ENCODE results near the gene RNF138. TPM values are rescaled to one million over a fixed set of nuclear protein-coding genes. Genes with fewer than 3 reads are reported as not detected.
"Not testable (repeated sequence)": the region's sequence is repeated elsewhere in the genome, so short reads cannot be mapped to it uniquely, and the experiment has no call there.

Gene RNF138
- total RNA-seq, 1 experiment from 2014 or later, result 38.9 TPM

GRCh38 chr18:32081881-32082280 lies 9.8 kb upstream of the RNF138 start:
- no peak for DNase-seq
- no peaks in the 10 kb centered on the region for H3K9me3 Mint-ChIP-seq (ENCODE audit: low read depth, unreplicated experiment)
- H3K27me3 Mint-ChIP-seq (ENCODE audit: unreplicated experiment), result no peaks in the 10 kb centered on the region
- H3K4me1 Mint-ChIP-seq (ENCODE audit: low read depth, unreplicated experiment), result peaks cover 19% of the 10 kb centered on the region
- no TSS peak for BruUV-seq (replicated peaks)
- peaks cover 7% of the 10 kb centered on the region for H3K36me3 Mint-ChIP-seq (ENCODE audit: insufficient read depth, unreplicated experiment)
- intact Hi-C loops (cut with micrococcal nuclease; ENCODE audit: unreplicated experiment), result no loop called here
- H3K4me3 Mint-ChIP-seq (ENCODE audit: low read depth, unreplicated experiment), result no peak overlapping the region
- CTCF ChIA-PET, result no interaction called here
- no peak for TF ChIP-seq CTCF (IDR thresholded peaks at IDR 0.05; ENCODE audit: unreplicated experiment)
- no peak overlapping the region for H3K27ac Mint-ChIP-seq (ENCODE audit: unreplicated experiment)

GRCh38 chr18:32083781-32084180 lies 7.9 kb upstream of the RNF138 start:
- H3K4me3 Mint-ChIP-seq (ENCODE audit: low read depth, unreplicated experiment), result no peak overlapping the region
- CTCF ChIA-PET, result no interaction called here
- peaks cover 19% of the 10 kb centered on the region for H3K4me1 Mint-ChIP-seq (ENCODE audit: low read depth, unreplicated experiment)
- peaks cover 9% of the 10 kb centered on the region for H3K36me3 Mint-ChIP-seq (ENCODE audit: insufficient read depth, unreplicated experiment)
- intact Hi-C loops (cut with micrococcal nuclease; ENCODE audit: unreplicated experiment), result no loop called here
- no peaks in the 10 kb centered on the region for H3K27me3 Mint-ChIP-seq (ENCODE audit: unreplicated experiment)
- DNase-seq, result no peak
- TF ChIP-seq CTCF (IDR thresholded peaks at IDR 0.05; ENCODE audit: unreplicated experiment), result no peak
- no peak overlapping the region for H3K27ac Mint-ChIP-seq (ENCODE audit: unreplicated experiment)
- no peaks in the 10 kb centered on the region for H3K9me3 Mint-ChIP-seq (ENCODE audit: low read depth, unreplicated experiment)
- BruUV-seq (replicated peaks), result no TSS peak

- intact Hi-C loops (cut with micrococcal nuclease; ENCODE audit: unreplicated experiment), result no loop called here
- Mint-ChIP-seq H3K27me3 (ENCODE audit: unreplicated experiment) (no peaks in the 10 kb centered on the region), H3K9me3 (ENCODE audit: low read depth, unreplicated experiment) (no peaks in the 10 kb centered on the region), H3K27ac (ENCODE audit: unreplicated experiment) (no peak overlapping the region), H3K4me3 (ENCODE audit: low read depth, unreplicated experiment) (no peak overlapping the region), H3K4me1 (ENCODE audit: low read depth, unreplicated experiment) (peaks cover 19% of the 10 kb centered on the region), H3K36me3 (ENCODE audit: insufficient read depth, unreplicated experiment) (peaks cover 20% of the 10 kb centered on the region)
- no peak for DNase-seq
- CTCF ChIA-PET, result interaction anchor here (0.7 kb wide), 1 partner anchor 54 kb away, joined by 5 read pairs; no protein-coding TSS in a partner anchor
- no peak for TF ChIP-seq CTCF (IDR thresholded peaks at IDR 0.05; ENCODE audit: unreplicated experiment)
- BruUV-seq (replicated peaks), result no TSS peak
These were observed 4.8 kb upstream of the RNF138 start for GRCh38 chr18:32086881-32087280.

GRCh38 chr18:32090831-32091230 lies 843 bp upstream of the RNF138 start:
- intact Hi-C loops (cut with micrococcal nuclease; ENCODE audit: unreplicated experiment), result loop anchor here (5.0 kb wide), 1 partner anchor 149 kb away; the partner anchor contains the start of gene TRAPPC8
- Mint-ChIP-seq H3K4me1 (ENCODE audit: low read depth, unreplicated experiment) (peaks cover 29% of the 10 kb centered on the region), H3K36me3 (ENCODE audit: insufficient read depth, unreplicated experiment) (peaks cover 43% of the 10 kb centered on the region)
- BruUV-seq (replicated peaks), result TSS peak; percentile 68
- H3K27me3 Mint-ChIP-seq (ENCODE audit: unreplicated experiment); H3K4me3 Mint-ChIP-seq (ENCODE audit: low read depth, unreplicated experiment); DNase-seq; H3K9me3 Mint-ChIP-seq (ENCODE audit: low read depth, unreplicated experiment); H3K27ac Mint-ChIP-seq (ENCODE audit: unreplicated experiment); CTCF ChIA-PET: not testable (repeated sequence)

- no TSS peak for BruUV-seq (replicated peaks)
- Mint-ChIP-seq H3K27ac (ENCODE audit: unreplicated experiment) (peak overlapping the region; percentile 97), H3K9me3 (ENCODE audit: low read depth, unreplicated experiment) (no peaks in the 10 kb centered on the region), H3K4me3 (ENCODE audit: low read depth, unreplicated experiment) (peak overlapping the region; percentile 98), H3K36me3 (ENCODE audit: insufficient read depth, unreplicated experiment) (peaks cover 43% of the 10 kb centered on the region), H3K27me3 (ENCODE audit: unreplicated experiment) (no peaks in the 10 kb centered on the region), H3K4me1 (ENCODE audit: low read depth, unreplicated experiment) (peaks cover 31% of the 10 kb centered on the region)
- intact Hi-C loops (cut with micrococcal nuclease; ENCODE audit: unreplicated experiment), result loop anchor here (5.0 kb wide), 1 partner anchor 149 kb away; the partner anchor contains the start of gene TRAPPC8
- no peak for TF ChIP-seq CTCF (IDR thresholded peaks at IDR 0.05; ENCODE audit: unreplicated experiment)
- CTCF ChIA-PET, result interaction anchor here (0.6 kb wide), 1 partner anchor 669 kb away, joined by 3 read pairs; no protein-coding TSS in a partner anchor
- DNase-seq, result no peak
These were observed 350 bp upstream of the RNF138 start for GRCh38 chr18:32091325-32091723.

Data from Calu3 (cell line).